ENCODE results near the gene LUC7L2. TPM values are rescaled to one million over a fixed set of nuclear protein-coding genes. Genes with fewer than 3 reads are reported as not detected.
A peak's percentile ranks its signal among the peaks of the same experiment; 100 is the strongest.

LUC7L2 gene
- total and polyA plus RNA-seq, 2 experiments from 2014 or later, result 39.7 to 47.3 TPM

GRCh38 chr7:139334399-139335150, 25.1 kb upstream of the LUC7L2 start:
- 59 to 60% methylated on average over 4 of the region's 4 CpGs for WGBS, 2 experiments (ENCODE audit: low coverage in 1 of 2, low lambda C conversion rate in 2 of 2, missing lambda C conversion rate in 2 of 2)

GRCh38 chr7:139339025-139339424, 20.7 kb upstream of the LUC7L2 start:
- TF ChIP-seq EZH2phosphoT487 (IDR thresholded peaks at IDR 0.05; ENCODE audit: insufficient read depth, low read depth) (no peak), EZH2 (IDR thresholded peaks at IDR 0.05; ENCODE audit: insufficient read depth, poor library complexity, severe bottlenecking) (no peak)
- Histone ChIP-seq H3K27me3 (replicated peaks; ENCODE audit: insufficient read depth) (no peaks in the 10 kb centered on the region), H3K9me2 (ENCODE audit: insufficient read depth) (no peaks in the 10 kb centered on the region), H3K27ac (no peak overlapping the region), H3K9me3 (ENCODE audit: low read depth) (no peaks in the 10 kb centered on the region), H3K4me3 (no peak overlapping the region), H3K4me1 (ENCODE audit: insufficient read depth) (0 out of 2 replicates have a peak, but pooled peaks cover 6% of the 10 kb centered on the region), H3K4me2 (ENCODE audit: unreplicated experiment) (no peak overlapping the region), H3F3A (ENCODE audit: insufficient read depth) (peaks cover 18% of the 10 kb centered on the region), H4K20me1 (ENCODE audit: insufficient read depth) (no peaks in the 10 kb centered on the region), H2AFZ (0 out of 2 replicates have a peak overlapping the region, but pooled peaks have one; percentile 98), H3K9ac (no peak overlapping the region), H3K36me3 (ENCODE audit: low read depth) (no peaks in the 10 kb centered on the region), H3K79me2 (ENCODE audit: insufficient read depth) (peaks cover 21% of the 10 kb centered on the region)
- DNase-seq, result no peak
- in situ Hi-C loops (cut with MboI), result no loop called here
- WGBS, 2 experiments (ENCODE audit: low coverage in 1 of 2, low lambda C conversion rate in 2 of 2, missing lambda C conversion rate in 2 of 2), result 74 to 83% methylated on average over 2 of the region's 2 CpGs

More at GRCh38 chr7:139334399-139335150, 25.1 kb upstream of the LUC7L2 start:
- no peaks in the 10 kb centered on the region for H3K9me3 ChIP-seq (ENCODE audit: low read depth)
- no peaks in the 10 kb centered on the region for H3K9me2 ChIP-seq (ENCODE audit: insufficient read depth)
- H4K20me1 ChIP-seq (ENCODE audit: insufficient read depth), result no peaks in the 10 kb centered on the region
- peaks cover 9% of the 10 kb centered on the region for H3F3A ChIP-seq (ENCODE audit: insufficient read depth)
- no peak overlapping the region for H3K9ac ChIP-seq
- no peak overlapping the region for H3K27ac ChIP-seq
- no peaks in the 10 kb centered on the region for H3K36me3 ChIP-seq (ENCODE audit: low read depth)
- no peak overlapping the region for H2AFZ ChIP-seq
- in situ Hi-C loops (cut with MboI), result no loop called here
- H3K27me3 ChIP-seq (replicated peaks; ENCODE audit: insufficient read depth), result no peaks in the 10 kb centered on the region
- H3K4me1 ChIP-seq (ENCODE audit: insufficient read depth), result no peaks in the 10 kb centered on the region
- H3K4me2 ChIP-seq (ENCODE audit: unreplicated experiment), result no peak overlapping the region
- no peaks in the 10 kb centered on the region for H3K79me2 ChIP-seq (ENCODE audit: insufficient read depth)
- H3K4me3 ChIP-seq, result no peak overlapping the region
- TF ChIP-seq EZH2 (IDR thresholded peaks at IDR 0.05; ENCODE audit: insufficient read depth, poor library complexity, severe bottlenecking) (no peak), EZH2phosphoT487 (IDR thresholded peaks at IDR 0.05; ENCODE audit: insufficient read depth, low read depth) (no peak)
- no peak for DNase-seq

- no peak for DNase-seq
- H3F3A ChIP-seq (ENCODE audit: insufficient read depth), result peaks cover 18% of the 10 kb centered on the region
- no peaks in the 10 kb centered on the region for H3K9me2 ChIP-seq (ENCODE audit: insufficient read depth)
- TF ChIP-seq EZH2 (IDR thresholded peaks at IDR 0.05; ENCODE audit: insufficient read depth, poor library complexity, severe bottlenecking) (no peak), EZH2phosphoT487 (IDR thresholded peaks at IDR 0.05; ENCODE audit: insufficient read depth, low read depth) (no peak)
- H3K4me3 ChIP-seq, result peak overlapping the region; percentile 90
- H2AFZ ChIP-seq, result peak overlapping the region; percentile 98
- WGBS, 2 experiments (ENCODE audit: low coverage in 1 of 2, low lambda C conversion rate in 2 of 2, missing lambda C conversion rate in 2 of 2), result 62 to 63% methylated on average over 13 of the region's 13 CpGs
- no peaks in the 10 kb centered on the region for H4K20me1 ChIP-seq (ENCODE audit: insufficient read depth)
- no peaks in the 10 kb centered on the region for H3K36me3 ChIP-seq (ENCODE audit: low read depth)
- peak overlapping the region; percentile 10 for H3K4me2 ChIP-seq (ENCODE audit: unreplicated experiment)
- peak overlapping the region; percentile 99 for H3K27ac ChIP-seq
- H3K9me3 ChIP-seq (ENCODE audit: low read depth), result no peaks in the 10 kb centered on the region
- peaks cover 25% of the 10 kb centered on the region for H3K79me2 ChIP-seq (ENCODE audit: insufficient read depth)
- 0 out of 2 replicates have a peak, but pooled peaks cover 6% of the 10 kb centered on the region for H3K4me1 ChIP-seq (ENCODE audit: insufficient read depth)
- H3K9ac ChIP-seq, result peak overlapping the region; percentile 98
- H3K27me3 ChIP-seq (replicated peaks; ENCODE audit: insufficient read depth), result no peaks in the 10 kb centered on the region
- in situ Hi-C loops (cut with MboI), result no loop called here
Observed at GRCh38 chr7:139339698-139340036, 20.0 kb upstream of the LUC7L2 start.

- TF ChIP-seq EZH2 (IDR thresholded peaks at IDR 0.05; ENCODE audit: insufficient read depth, poor library complexity, severe bottlenecking), result no peak
- no peak for TF ChIP-seq EZH2phosphoT487 (IDR thresholded peaks at IDR 0.05; ENCODE audit: insufficient read depth, low read depth)
- Histone ChIP-seq H4K20me1 (ENCODE audit: insufficient read depth) (no peaks in the 10 kb centered on the region), H3K9ac (peak overlapping the region; percentile 98), H3K36me3 (ENCODE audit: low read depth) (no peaks in the 10 kb centered on the region), H2AFZ (peak overlapping the region; percentile 98), H3K27me3 (replicated peaks; ENCODE audit: insufficient read depth) (no peaks in the 10 kb centered on the region), H3F3A (ENCODE audit: insufficient read depth) (peaks cover 18% of the 10 kb centered on the region), H3K4me1 (ENCODE audit: insufficient read depth) (0 out of 2 replicates have a peak, but pooled peaks cover 6% of the 10 kb centered on the region), H3K79me2 (ENCODE audit: insufficient read depth) (peaks cover 25% of the 10 kb centered on the region), H3K4me2 (ENCODE audit: unreplicated experiment) (peak overlapping the region; percentile 99), H3K27ac (peak overlapping the region; percentile 99), H3K9me2 (ENCODE audit: insufficient read depth) (no peaks in the 10 kb centered on the region), H3K9me3 (ENCODE audit: low read depth) (no peaks in the 10 kb centered on the region), H3K4me3 (peak overlapping the region; percentile 90)
- 1 to 2% methylated on average over 46 to 61 of the region's 66 CpGs for WGBS, 2 experiments (ENCODE audit: low coverage in 1 of 2, low lambda C conversion rate in 2 of 2, missing lambda C conversion rate in 2 of 2)
- in situ Hi-C loops (cut with MboI), result no loop called here
- peak; percentile 99 for DNase-seq
Observed at GRCh38 chr7:139340037-139340807, 19.5 kb upstream of the LUC7L2 start.
